Mucosa of gallbladder (tissue), 1 donor: ENCODE results near the gene RIT2. TPM values are rescaled to one million over a fixed set of nuclear protein-coding genes. Genes with fewer than 3 reads are reported as not detected.

ENCODE experiments used
- DNase-seq: peaks from one replicate; pipeline ENCODE4 v3.0.0-alpha.2; 2020; ENCODE audit warnings: low spot score
- total RNA-seq: library from RNA; stranded (reverse); gene quantifications from one replicate; pipeline ENCODE4 v1.2.1, GENCODE V29; 2021
- donor health status: DM: no; HTN: no; CAD: no.

RIT2 gene
- total RNA-seq, 1 donor from 2014 or later, result not detected

DNA sequence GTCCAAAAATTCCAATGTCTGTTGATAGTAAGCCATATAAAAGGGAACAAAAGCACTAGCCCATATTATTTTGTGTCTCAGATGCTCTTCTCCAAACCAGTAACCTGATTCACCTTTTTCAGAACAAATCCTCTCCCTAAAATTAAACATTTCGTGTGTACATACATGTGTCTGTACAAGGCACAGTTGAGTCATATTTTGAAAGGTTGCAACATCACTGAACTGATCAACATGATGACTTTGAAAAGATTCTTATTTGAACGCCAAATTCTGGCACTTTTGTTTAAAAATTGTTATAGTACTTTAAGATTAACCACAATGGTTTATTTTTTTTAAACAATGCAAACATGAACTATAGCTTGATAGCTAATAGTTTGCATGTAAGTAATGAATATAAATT lies 102.5 kb downstream of the RIT2 start:
- DNase-seq, result no peak

- no peak for DNase-seq
Measured at GRCh38 chr18:43010611-43011010, 104.9 kb downstream of the RIT2 start.

DNA sequence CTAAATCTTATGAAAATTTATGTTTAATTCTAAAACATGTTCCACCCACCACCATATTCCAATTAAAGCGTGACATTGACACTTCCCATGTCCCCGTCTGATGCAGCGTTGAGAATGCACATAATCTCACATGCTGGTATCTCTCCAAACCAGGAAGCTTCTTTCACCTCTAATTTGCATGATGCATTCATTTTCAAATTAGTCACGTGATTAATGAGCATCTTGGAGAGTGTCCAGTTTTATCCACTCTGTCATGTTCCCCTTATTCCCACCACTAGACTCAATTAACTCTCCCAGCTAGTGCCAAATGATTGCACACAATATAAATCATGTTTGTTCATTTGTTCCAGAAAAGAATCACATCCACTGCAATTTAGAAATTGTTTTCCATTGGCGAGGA lies 105.8 kb downstream of the RIT2 start:
- DNase-seq, result no peak

DNA sequence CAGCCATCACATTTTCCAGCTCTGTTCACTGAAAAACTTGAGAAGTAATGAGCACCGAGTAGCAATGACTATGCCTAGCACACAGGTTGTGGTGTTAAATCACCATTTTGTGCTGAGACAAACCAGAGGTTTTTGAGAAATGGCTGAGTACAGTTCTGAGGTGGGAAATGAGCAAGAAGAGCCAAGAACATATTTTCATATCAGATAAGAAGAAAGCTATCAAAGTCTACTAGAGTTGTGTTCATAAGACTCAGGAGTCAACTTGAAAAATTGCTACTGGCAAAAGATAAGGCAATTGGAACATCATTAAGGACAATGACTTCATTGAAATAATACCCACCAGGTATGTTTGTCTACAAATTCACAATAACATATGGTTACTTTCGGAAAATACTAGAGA lies 108.1 kb downstream of the RIT2 start:
- no peak for DNase-seq

- DNase-seq, result no peak
Measured at GRCh38 chr18:43004421-43004820, 111.1 kb downstream of the RIT2 start.

DNA sequence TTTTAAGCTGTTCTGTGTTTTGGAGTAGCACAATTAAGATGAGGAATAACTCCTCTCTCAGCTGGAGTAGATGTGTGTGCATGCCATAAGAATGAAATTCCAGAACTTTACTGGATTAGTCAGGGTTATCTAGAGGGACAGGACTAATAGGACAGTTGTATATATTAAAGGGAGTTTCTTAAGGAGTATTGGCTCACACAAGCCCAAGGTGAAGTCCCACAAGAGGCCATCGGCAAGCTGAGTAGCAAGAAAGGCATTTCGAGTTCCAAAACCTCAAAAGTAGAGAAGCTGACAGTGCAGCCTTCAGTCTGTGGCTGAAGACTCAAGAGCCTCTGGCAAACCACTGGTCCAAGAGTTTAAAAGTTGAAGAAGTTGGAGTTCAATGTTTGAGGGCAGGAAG lies 113.7 kb downstream of the RIT2 start:
- DNase-seq, result no peak

DNA sequence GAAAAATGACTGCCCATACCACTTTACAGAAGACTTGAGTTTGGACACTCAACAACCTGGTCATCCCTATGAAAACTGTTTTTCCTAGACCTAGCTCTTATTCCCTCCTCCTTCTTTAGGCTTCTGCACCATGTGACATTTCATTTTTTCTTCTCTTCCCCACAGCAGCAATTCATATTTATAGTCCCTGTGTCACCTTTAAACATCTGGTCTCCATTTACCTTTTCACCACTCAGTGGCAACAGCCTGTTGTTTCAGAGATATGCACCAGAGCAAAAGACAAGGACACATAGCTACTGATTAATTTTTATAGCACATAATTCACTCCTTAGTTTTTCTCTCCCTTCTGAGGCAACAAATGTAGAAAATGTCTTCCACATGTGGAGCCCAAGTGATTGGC lies 118.7 kb downstream of the RIT2 start:
- DNase-seq, result no peak

- no peak for DNase-seq
Measured at GRCh38 chr18:42980426-42980825, 135.1 kb downstream of the RIT2 start.

GRCh38 chr18:42977982-42978637 lies 137.4 kb downstream of the RIT2 start:
- no peak for DNase-seq

- DNase-seq, result no peak
Measured at GRCh38 chr18:42976869-42977590, 138.5 kb downstream of the RIT2 start.

DNA sequence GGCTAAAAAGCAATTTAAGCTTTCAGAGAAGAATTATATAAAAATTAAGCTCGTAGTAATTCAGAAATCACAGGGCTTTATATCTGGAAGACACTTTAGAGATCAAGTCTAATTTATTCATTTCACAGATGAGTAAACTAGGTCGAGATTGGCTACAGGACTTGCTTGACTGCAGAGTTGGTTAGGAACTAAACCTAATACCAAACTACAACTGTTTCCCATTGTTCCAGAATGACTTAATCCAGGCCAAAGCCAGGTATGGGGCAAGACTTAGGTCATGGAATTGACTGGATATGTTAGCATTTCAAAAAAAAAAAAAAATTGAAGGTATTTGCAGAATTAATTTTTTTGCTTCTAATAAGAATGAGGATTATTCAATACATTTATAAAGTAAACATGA lies 146.1 kb downstream of the RIT2 start:
- no peak for DNase-seq

DNA sequence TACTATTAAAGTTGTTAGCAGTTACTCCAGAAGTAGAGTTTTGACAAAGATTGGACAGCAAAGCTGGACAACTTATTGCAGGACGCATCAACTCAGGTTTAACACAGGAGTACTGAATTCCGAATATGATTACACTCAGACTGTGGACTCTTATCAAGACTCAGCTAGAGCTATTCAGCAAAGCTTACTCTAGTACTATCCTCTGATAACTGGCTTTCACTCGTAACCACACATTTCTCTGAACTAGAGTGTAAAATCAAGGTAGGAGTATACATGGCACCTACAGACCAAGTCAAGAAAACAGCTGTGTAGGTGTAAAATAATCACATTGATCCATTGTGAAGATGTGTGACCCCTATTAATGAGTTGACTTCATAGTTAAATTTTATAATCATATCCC lies 154.2 kb downstream of the RIT2 start:
- DNase-seq, result no peak

DNA sequence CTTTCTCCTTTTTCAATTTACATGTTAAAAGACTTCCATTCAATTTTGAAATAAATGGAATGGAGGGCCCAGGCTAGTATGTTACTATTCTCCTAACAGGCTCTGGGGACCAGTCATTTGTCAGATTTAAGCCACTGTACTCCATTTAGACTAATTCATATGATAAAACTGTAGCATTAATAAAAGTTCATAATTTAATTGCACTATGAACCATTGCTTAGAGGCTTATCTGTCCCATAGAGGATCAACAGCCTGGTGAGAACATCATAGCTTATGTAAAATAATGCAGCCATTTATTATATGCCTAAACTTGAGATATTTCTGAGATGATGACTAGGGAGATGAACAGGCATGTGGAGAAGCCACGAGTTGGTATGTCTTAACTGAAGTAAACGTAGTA lies 156.0 kb downstream of the RIT2 start:
- DNase-seq, result no peak

DNA sequence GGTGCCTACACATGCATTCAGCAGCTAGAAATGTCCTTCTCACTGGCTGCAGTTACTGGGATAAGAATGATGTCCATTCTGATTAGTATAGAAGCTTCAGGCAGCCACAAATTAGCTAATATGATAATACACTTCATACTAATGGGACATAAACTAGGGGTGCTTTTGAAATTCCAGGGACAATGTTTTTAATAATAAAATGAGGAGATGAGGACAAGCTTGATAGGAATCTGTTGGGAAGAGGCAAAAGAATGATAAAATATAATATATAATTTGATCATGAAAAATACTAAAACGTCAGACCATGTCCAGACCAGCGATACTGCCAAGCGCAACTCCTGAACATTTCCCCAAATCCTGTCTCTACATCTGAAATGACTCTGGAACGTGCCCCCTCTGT lies 157.1 kb downstream of the RIT2 start:
- no peak for DNase-seq

GRCh38 chr18:42956287-42956686 lies 159.2 kb downstream of the RIT2 start:
- no peak for DNase-seq

GRCh38 chr18:42954887-42955286 lies 160.6 kb downstream of the RIT2 start:
- DNase-seq, result no peak

DNA sequence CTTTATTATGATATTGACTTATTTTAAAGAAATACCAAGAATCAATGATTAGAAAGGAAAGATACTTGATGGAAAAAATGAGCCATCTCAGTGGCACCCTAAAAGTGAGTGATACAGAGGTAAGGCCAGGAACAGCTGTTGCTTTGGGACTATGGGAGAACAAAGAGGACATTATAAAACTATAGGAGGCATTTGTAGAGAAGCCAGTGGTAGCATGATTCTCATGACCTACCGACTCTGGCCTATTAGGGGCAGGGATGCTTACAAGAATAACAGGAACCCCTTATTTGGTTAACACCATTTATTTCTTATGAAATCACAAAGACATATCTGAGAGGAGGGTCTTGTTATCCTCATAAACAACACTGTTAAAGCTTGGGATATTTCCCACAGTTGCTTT lies 162.2 kb downstream of the RIT2 start:
- DNase-seq, result no peak

- DNase-seq, result no peak
Measured at GRCh38 chr18:42950732-42951131, 164.8 kb downstream of the RIT2 start.

- no peak for DNase-seq
Measured at GRCh38 chr18:42948831-42949230, 166.7 kb downstream of the RIT2 start.

DNA sequence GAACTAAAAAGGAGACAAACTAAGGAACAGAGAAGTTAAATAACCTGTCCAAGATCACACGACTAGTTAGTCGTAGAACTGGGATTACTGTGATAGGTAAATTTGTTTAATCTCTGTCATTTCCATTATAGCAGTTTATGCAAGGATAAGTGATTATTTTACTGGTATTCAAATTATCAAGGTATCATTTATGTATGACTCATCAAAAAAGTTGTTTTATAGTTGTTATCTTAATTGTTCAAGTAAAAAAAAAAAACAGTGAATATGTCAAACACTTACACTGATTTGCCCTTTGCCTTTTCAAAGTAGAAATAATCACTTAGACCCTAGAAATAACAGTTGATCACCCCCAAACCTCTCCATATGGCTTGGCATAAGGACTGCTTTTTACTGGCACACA lies 173.6 kb downstream of the RIT2 start:
- DNase-seq, result no peak

GRCh38 chr18:42941021-42941420 lies 174.5 kb downstream of the RIT2 start:
- no peak for DNase-seq

- DNase-seq, result no peak
Measured at GRCh38 chr18:42937436-42937835, 178.0 kb downstream of the RIT2 start.

GRCh38 chr18:42936289-42936688 lies 179.2 kb downstream of the RIT2 start:
- DNase-seq, result no peak

DNA sequence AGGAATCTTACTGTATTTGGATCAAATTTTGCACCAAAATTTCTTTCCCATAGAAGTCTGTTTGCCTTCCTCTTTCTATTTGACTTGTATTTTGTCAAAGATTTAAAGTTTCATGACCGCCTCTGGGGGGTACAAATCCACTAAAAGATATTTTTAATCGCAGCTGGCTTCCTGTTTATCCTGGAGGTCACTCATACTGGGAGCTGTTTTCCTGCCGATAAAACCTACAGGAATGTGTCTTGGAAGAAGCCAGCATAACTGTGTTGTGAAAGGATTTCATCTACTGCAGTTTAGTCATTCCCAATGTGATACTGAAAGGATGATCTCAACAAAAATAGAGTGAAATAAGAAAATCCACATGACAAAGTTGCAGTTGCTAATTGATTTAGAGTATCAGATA lies 184.0 kb downstream of the RIT2 start:
- no peak for DNase-seq
